LNCAP (cell line): ENCODE results near the gene CCDC124.

Source experiments
- CTCF ChIP-seq: fragments of 450-650 bp; IDR thresholded peaks from 2 replicates; pipeline ENCODE4 v1.5.1; 2017; ENCODE audit warnings: mild to moderate bottlenecking

Gene CCDC124

GRCh38 chr19:17929056-17929455, 3.8 kb upstream of the CCDC124 start:
- TF ChIP-seq CTCF = no peak

- TF ChIP-seq CTCF = no peak
Observed at GRCh38 chr19:17931532-17932191, 1.2 kb upstream of the CCDC124 start.

GRCh38 chr19:17933414-17934129, 757 bp downstream of the CCDC124 start:
- TF ChIP-seq CTCF = no peak

- TF ChIP-seq CTCF = no peak
Observed at GRCh38 chr19:17936379-17936778, 3.6 kb downstream of the CCDC124 start.

- TF ChIP-seq CTCF = no peak
Observed at GRCh38 chr19:17937371-17937900, 4.6 kb downstream of the CCDC124 start.

- TF ChIP-seq CTCF = peak; percentile 93
Observed at GRCh38 chr19:17938092-17938845, 5.5 kb downstream of the CCDC124 start.

- no peak for TF ChIP-seq CTCF
Observed at GRCh38 chr19:17942181-17942580, 9.4 kb downstream of the CCDC124 start.
